ENCODE data around the gene TUBB4B.

DNA sequence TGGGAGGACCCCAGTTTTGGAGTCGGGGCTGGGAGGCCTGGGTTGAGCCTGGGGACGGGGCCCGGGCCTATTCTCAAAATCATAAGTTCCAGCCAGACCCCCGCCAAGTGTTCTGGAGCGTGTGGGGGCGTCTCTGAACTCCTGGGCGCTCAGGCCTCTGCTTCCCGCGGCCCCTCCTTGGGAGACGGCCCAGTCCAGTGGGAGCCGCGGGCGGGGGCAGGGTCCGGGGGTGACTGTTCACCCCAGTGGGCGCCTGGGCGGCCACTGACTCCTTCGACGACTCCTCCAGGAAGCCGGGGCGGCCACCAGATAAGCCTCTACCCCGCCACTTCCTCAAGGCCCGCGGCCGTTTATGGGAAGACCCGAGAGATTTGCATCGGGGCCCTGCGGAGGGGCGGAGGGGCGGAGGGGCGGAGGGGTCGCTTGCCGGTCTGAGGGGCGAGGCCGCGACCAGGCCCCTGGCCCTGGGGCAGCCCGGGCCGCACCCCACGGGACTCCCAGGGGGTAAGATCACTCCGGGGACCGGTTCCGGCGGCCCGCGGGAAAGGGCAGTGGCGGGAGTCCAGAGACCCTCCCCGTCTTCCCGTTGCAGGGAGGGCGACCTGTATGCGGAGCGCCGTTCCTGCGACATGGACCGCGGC, 37.1 kb downstream of the TUBB4B start:
- TF ChIP-seq CTCF (IDR thresholded peaks at IDR 0.05) = no peak
- no peak for TF ChIP-seq POLR2A (IDR thresholded peaks at IDR 0.05)

Data from lower leg skin (tissue), 3 donors.